Liver (tissue), 9 donors: ENCODE results near the gene SIK3. TPM values are rescaled to one million over a fixed set of nuclear protein-coding genes. Genes with fewer than 3 reads are reported as not detected.

ENCODE experiments used
- DNase-seq: peaks from one replicate; pipeline ENCODE4 v3.0.0-alpha.2; 2017; ENCODE audit warnings: low spot score
- H3K27ac ChIP-seq, 2 donors: one replicate each; pipeline ENCODE4 v1.7.0; 2013; ENCODE audit warnings: inconsistent platforms in 2 of 2, low read length in 2 of 2, control low read depth in 1 of 2, low read depth in 1 of 2, mild to moderate bottlenecking in 1 of 2
- H3K27me3 ChIP-seq, 4 donors: one replicate each; pipeline versions ENCODE4 v1.6.1 to v1.7.0; 2013; ENCODE audit warnings: low read length in 3 of 4, inconsistent platforms in 1 of 4, mild to moderate bottlenecking in 1 of 4, moderate library complexity in 1 of 4; ENCODE audit not compliant: control insufficient read depth in 4 of 4, insufficient read depth in 4 of 4
- H3K36me3 ChIP-seq, 4 donors: one replicate each; pipeline versions ENCODE4 v1.6.1 to v1.7.0; 2013; ENCODE audit warnings: low read length in 3 of 4, mild to moderate bottlenecking in 3 of 4, low read depth in 1 of 4, moderate library complexity in 1 of 4; ENCODE audit not compliant: control insufficient read depth in 4 of 4, insufficient read depth in 3 of 4
- H3K4me1 ChIP-seq, 4 donors: one replicate each; pipeline versions ENCODE4 v1.6.1 to v1.7.0; 2013; ENCODE audit warnings: low read length in 3 of 4, mild to moderate bottlenecking in 3 of 4, moderate library complexity in 1 of 4; ENCODE audit not compliant: control insufficient read depth in 4 of 4, insufficient read depth in 4 of 4
- H3K4me3 ChIP-seq, 3 donors: one replicate each; pipeline versions ENCODE4 v1.6.1 to v1.7.0; 2013; ENCODE audit warnings: low read length in 3 of 3, control low read depth in 1 of 3, low read depth in 1 of 3, mild to moderate bottlenecking in 1 of 3
- H3K9ac ChIP-seq, 2 donors: one replicate each; pipeline ENCODE4 v1.7.0; 2013; ENCODE audit warnings: low read length in 2 of 2, mild to moderate bottlenecking in 2 of 2, moderate library complexity in 2 of 2, control low read depth in 1 of 2, low read depth in 1 of 2
- H3K9me3 ChIP-seq, 4 donors: one replicate each; pipeline versions ENCODE4 v1.6.1 to v1.7.0; 2013; ENCODE audit warnings: low read length in 3 of 4; ENCODE audit not compliant: control insufficient read depth in 4 of 4
- ATF3 ChIP-seq: IDR thresholded peaks from 2 replicates; pipeline ENCODE4 v1.6.1; 2016; ENCODE audit warnings: antibody characterized with exemption
- CTCF ChIP-seq: fragments of 150-350 bp; IDR thresholded peaks from 2 replicates; pipeline ENCODE4 v1.5.1; 2017; ENCODE audit warnings: improper control_type of control experiment, low read depth, low read length; ENCODE audit not compliant: missing input control
- EGR1 ChIP-seq, 2 donors: IDR thresholded peaks; 2 replicates each; pipeline ENCODE4 v1.6.1; 2016 to 2018; ENCODE audit warnings: antibody characterized with exemption in 2 of 2, low read depth in 2 of 2
- FOXA1 ChIP-seq: IDR thresholded peaks from 2 replicates; pipeline ENCODE4 v1.6.1; 2016; ENCODE audit warnings: antibody characterized with exemption
- FOXA2 ChIP-seq: IDR thresholded peaks from 2 replicates; pipeline ENCODE4 v1.6.1; 2016; ENCODE audit warnings: antibody characterized with exemption
- GABPA ChIP-seq, 2 donors: IDR thresholded peaks in 1 of 2; conservative IDR thresholded peaks in 1 of 2; 2 replicates each; pipeline ENCODE4 v1.6.1; 2016; ENCODE audit warnings: antibody characterized with exemption in 2 of 2, mild to moderate bottlenecking in 1 of 2, moderate library complexity in 1 of 2
- HNF4A ChIP-seq, 2 donors: conservative IDR thresholded peaks; 2 replicates each; pipeline ENCODE4 v1.6.1; 2016; ENCODE audit warnings: antibody characterized with exemption in 2 of 2, mild to moderate bottlenecking in 2 of 2
- HNF4G ChIP-seq: IDR thresholded peaks from 2 replicates; pipeline ENCODE4 v1.6.1; 2016; ENCODE audit warnings: antibody characterized with exemption
- JUND ChIP-seq, 2 donors: IDR thresholded peaks; 2 replicates each; pipeline ENCODE4 v1.6.1; 2016; ENCODE audit warnings: antibody characterized with exemption in 2 of 2
- MAX ChIP-seq: IDR thresholded peaks from 2 replicates; pipeline ENCODE4 v1.6.1; 2016; ENCODE audit warnings: antibody characterized with exemption
- NR2F2 ChIP-seq: IDR thresholded peaks from 2 replicates; pipeline ENCODE4 v1.6.1; 2016; ENCODE audit warnings: antibody characterized with exemption
- RAD21 ChIP-seq, 2 donors: IDR thresholded peaks; 2 replicates each; pipeline ENCODE4 v1.6.1; 2016; ENCODE audit warnings: antibody characterized with exemption in 2 of 2, mild to moderate bottlenecking in 2 of 2
- REST ChIP-seq: IDR thresholded peaks from 2 replicates; pipeline ENCODE4 v1.6.1; 2016; ENCODE audit warnings: antibody characterized with exemption, mild to moderate bottlenecking
- RXRA ChIP-seq, 2 donors: IDR thresholded peaks; 2 replicates each; pipeline ENCODE4 v1.6.1; 2017 to 2018; ENCODE audit warnings: antibody characterized with exemption in 2 of 2, mild to moderate bottlenecking in 1 of 2
- SP1 ChIP-seq: IDR thresholded peaks from 2 replicates; pipeline ENCODE4 v1.6.1; 2018; ENCODE audit warnings: antibody characterized with exemption, mild to moderate bottlenecking
- TAF1 ChIP-seq: conservative IDR thresholded peaks from 2 replicates; pipeline ENCODE4 v1.6.1; 2016; ENCODE audit warnings: antibody characterized with exemption, mild to moderate bottlenecking
- YY1 ChIP-seq: IDR thresholded peaks from 2 replicates; pipeline ENCODE4 v1.6.1; 2016; ENCODE audit warnings: antibody characterized with exemption, mild to moderate bottlenecking
- ZBTB33 ChIP-seq: IDR thresholded peaks from 2 replicates; pipeline ENCODE4 v1.6.1; 2016; ENCODE audit warnings: antibody characterized with exemption
- WGBS: extraction: QIAGEN DNeasy Blood & Tissue Kit; methylation state at CpG from one replicate; pipeline ENCODE4 v1.1.7; 2013; 5-methylcytosine and 5-hydroxymethylcytosine counted together
- polyA plus RNA-seq, 2 donors: library from polyadenylated mRNA; stranded (reverse) in 1 of 2; unstranded in 1 of 2; fragments of 200-250 nt in 1 of 2; fragments of >200 nt in 1 of 2; fragmentation: Nextera tagmentation in 1 of 2; extraction: Ambion mirVana in 1 of 2; gene quantifications; one replicate each; pipeline versions ENCODE4 v1.2.1 to v1.2.3, GENCODE V29; 2013 to 2015
- total RNA-seq, 2 donors: library from RNA; depleted of rRNA; stranded (reverse); fragments of >200 nt; gene quantifications; one replicate each; pipeline ENCODE4 v1.2.3, GENCODE V29; 2014
- donor health status: healthy.
- donor health status: healthy.
- donor health status: healthy.
- donor health status: healthy.
- donor health status: healthy.

SIK3 gene
- total and polyA plus RNA-seq, 4 donors, result 6.9 to 52.4 (median 14.4) TPM

GRCh38 chr11:116827461-116827860 is 270.8 kb downstream of the SIK3 start:
- H3K36me3 ChIP-seq, result no peaks in the 10 kb centered on the region
- TF ChIP-seq ZBTB33 (no peak), FOXA2 (no peak), SP1 (no peak), GABPA (IDR thresholded peaks at IDR 0.05 in 1 of 2, conservative IDR thresholded peaks at IDR 0.05 in 1 of 2) (no peak), NR2F2 (no peak), FOXA1 (no peak)
- H3K4me1 ChIP-seq, result peaks cover 25 to 63% (median 40%) of the 10 kb centered on the region in 4 donors
- peak overlapping the region; percentile 83 to 86 for H3K27ac ChIP-seq
- no peaks in the 10 kb centered on the region for H3K27me3 ChIP-seq
- H3K9me3 ChIP-seq, result no peaks in the 10 kb centered on the region
- WGBS, result 80% methylated on average over 6 of the region's 6 CpGs
- H3K9ac ChIP-seq, result no peak overlapping the region
- no peak for DNase-seq
- no peak overlapping the region for H3K4me3 ChIP-seq

GRCh38 chr11:116826751-116827431 is 271.3 kb downstream of the SIK3 start:
- Histone ChIP-seq H3K9ac (peak overlapping the region in 1 of 2 donors; percentile 11), H3K4me3 (peak overlapping the region in 1 of 3 donors; percentile 1), H3K36me3 (no peaks in the 10 kb centered on the region), H3K27ac (peak overlapping the region; percentile 83 to 88), H3K4me1 (peaks cover 25 to 57% (median 37%) of the 10 kb centered on the region in 4 donors), H3K27me3 (no peaks in the 10 kb centered on the region), H3K9me3 (no peaks in the 10 kb centered on the region)
- peak in 1 of 2 donors; percentile 68 for TF ChIP-seq GABPA (IDR thresholded peaks at IDR 0.05 in 1 of 2, conservative IDR thresholded peaks at IDR 0.05 in 1 of 2)
- peak; percentile 97 for TF ChIP-seq NR2F2
- TF ChIP-seq ATF3, result peak; percentile 94
- peak; percentile 70 for TF ChIP-seq YY1
- TF ChIP-seq REST, result peak; percentile 72
- peak; percentile 77 for TF ChIP-seq TAF1
- peak; percentile 80 for TF ChIP-seq ZBTB33
- peak; percentile 98 to 99 for TF ChIP-seq RXRA (IDR thresholded peaks at IDR 0.05)
- peak; percentile 99 for TF ChIP-seq SP1
- TF ChIP-seq FOXA1, result peak; percentile 71
- peak in 1 of 2 donors; percentile 57 for TF ChIP-seq EGR1 (IDR thresholded peaks at IDR 0.05; ENCODE audit: low read depth in 2 of 2)
- no peak for TF ChIP-seq CTCF
- peak; percentile 95 for TF ChIP-seq HNF4G
- TF ChIP-seq FOXA2, result peak; percentile 57
- peak; percentile 99 for TF ChIP-seq HNF4A (conservative IDR thresholded peaks at IDR 0.05)
- TF ChIP-seq MAX, result peak; percentile 88
- peak; percentile 74 to 83 for TF ChIP-seq JUND (IDR thresholded peaks at IDR 0.05)
- TF ChIP-seq RAD21 (IDR thresholded peaks at IDR 0.05), result peak; percentile 43 to 75
- DNase-seq, result peak; percentile 68
- WGBS, result 43% methylated on average over 9 of the region's 9 CpGs
